Stomach (tissue), 4 donors: ENCODE data around the gene DGLUCY.

Source experiments
- CTCF ChIP-seq, 7 experiments: fragments of 450-650 bp in 4 of 7; fragments of 200-600 bp in 3 of 7; sonication (generic) in 3 of 7; IDR thresholded peaks; one replicate each; pipeline ENCODE4 v1.5.1; 2016 to 2019; ENCODE audit warnings: antibody characterized with exemption in 7 of 7, control low read depth in 2 of 7, mild to moderate bottlenecking in 1 of 7
- EP300 ChIP-seq: sonication (generic); formaldehyde crosslinking; IDR thresholded peaks from one replicate; pipeline ENCODE4 v1.6.1; 2017; ENCODE audit warnings: antibody characterized with exemption
- POLR2A ChIP-seq, 4 donors: fragments of 450-650 bp; IDR thresholded peaks; one replicate each; pipeline ENCODE4 v1.6.1; 2016; ENCODE audit warnings: antibody characterized with exemption in 4 of 4, control low read depth in 2 of 4, mild to moderate bottlenecking in 1 of 4, moderate library complexity in 1 of 4
- POLR2AphosphoS5 ChIP-seq, 3 donors: sonication (generic); formaldehyde crosslinking; IDR thresholded peaks; one replicate each; pipeline ENCODE4 v1.6.1; 2016; ENCODE audit warnings: antibody characterized with exemption in 3 of 3

DNA sequence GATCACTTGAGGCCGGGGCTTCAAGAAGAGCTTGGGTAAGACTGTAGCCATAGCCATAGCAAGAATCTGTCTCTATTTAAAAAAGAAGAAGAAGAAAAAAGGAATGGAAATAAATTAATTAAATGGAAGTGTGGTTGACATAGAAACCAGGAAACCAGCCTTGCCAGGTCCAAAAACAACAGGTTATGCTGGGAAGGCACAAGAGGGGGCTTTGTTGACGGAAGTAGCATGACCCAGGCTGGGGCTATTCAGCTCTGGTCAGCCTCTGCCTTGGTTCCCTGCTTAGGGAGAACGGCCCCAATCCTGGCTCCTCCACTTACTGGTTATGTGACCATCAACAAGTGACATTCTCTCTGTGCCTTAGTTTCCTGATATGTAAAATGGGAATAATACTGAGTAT, 145.0 kb downstream of the DGLUCY start:
- TF ChIP-seq CTCF (IDR thresholded peaks at IDR 0.05) (no peak), POLR2A (IDR thresholded peaks at IDR 0.05) (no peak), POLR2AphosphoS5 (IDR thresholded peaks at IDR 0.05) (no peak), EP300 (no peak)
